Prostate gland (tissue), 2 donors: Measurements from ENCODE around the gene PIGV.

Source experiments
- POLR2A ChIP-seq: fragments of 450-650 bp; IDR thresholded peaks from one replicate; pipeline ENCODE4 v1.6.1; 2016; ENCODE audit warnings: antibody characterized with exemption, mild to moderate bottlenecking
- TF ChIP-seq, protein P1 (sequence below), 4 experiments: fragments of 200-600 bp in 2 of 4; fragments of 450-650 bp in 2 of 4; sonication (generic) in 2 of 4; IDR thresholded peaks; 1 replicate in 3 of 4; 2 replicates in 1 of 4; pipeline ENCODE4 v1.5.1; 2016 to 2019; ENCODE audit warnings: antibody characterized with exemption in 4 of 4, mild to moderate bottlenecking in 2 of 4, moderate library complexity in 2 of 4

DNA sequence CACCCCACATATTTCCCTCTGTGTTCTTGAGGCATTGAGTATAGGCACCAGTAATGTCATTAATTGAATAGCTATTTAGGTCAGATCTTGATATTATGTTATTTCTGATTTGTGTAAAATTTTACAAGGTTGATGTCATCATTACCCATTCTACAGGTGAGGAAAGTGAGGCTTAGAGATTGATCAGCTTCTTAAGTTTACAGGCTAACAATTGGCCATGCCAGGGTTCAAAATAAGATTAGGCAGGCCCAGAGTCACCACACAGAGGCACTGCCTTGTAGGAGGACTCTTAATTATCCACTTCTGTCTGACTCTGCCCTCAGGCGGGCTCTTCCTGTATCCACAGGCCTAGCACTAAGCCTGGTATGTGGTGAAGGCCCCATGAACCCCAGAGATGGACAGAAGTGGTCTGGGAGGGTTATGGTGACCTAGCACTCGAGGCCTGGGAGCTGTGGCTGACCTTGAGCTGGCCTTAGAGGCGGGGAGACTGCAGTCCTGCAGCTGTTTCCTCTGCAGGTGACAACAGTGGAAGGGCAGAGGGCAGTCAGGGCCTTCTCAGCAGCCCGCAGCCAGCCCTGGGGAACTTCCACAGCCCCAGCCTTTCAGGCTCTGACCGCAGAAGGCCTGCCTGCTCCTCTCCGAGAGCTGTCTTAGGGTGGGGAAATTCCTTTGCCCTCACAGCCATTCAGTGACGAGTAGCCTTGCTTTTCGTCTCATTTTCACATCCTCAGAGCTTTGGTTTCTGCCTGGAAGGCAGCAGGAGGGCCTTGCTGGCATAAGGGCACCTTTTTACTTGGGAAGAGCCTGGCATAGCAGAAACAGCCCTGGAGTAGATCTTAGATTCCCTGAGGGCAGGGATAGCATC is 51.0 kb downstream of the PIGV start:
- TF ChIP-seq, protein P1, sequence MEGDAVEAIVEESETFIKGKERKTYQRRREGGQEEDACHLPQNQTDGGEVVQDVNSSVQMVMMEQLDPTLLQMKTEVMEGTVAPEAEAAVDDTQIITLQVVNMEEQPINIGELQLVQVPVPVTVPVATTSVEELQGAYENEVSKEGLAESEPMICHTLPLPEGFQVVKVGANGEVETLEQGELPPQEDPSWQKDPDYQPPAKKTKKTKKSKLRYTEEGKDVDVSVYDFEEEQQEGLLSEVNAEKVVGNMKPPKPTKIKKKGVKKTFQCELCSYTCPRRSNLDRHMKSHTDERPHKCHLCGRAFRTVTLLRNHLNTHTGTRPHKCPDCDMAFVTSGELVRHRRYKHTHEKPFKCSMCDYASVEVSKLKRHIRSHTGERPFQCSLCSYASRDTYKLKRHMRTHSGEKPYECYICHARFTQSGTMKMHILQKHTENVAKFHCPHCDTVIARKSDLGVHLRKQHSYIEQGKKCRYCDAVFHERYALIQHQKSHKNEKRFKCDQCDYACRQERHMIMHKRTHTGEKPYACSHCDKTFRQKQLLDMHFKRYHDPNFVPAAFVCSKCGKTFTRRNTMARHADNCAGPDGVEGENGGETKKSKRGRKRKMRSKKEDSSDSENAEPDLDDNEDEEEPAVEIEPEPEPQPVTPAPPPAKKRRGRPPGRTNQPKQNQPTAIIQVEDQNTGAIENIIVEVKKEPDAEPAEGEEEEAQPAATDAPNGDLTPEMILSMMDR (IDR thresholded peaks at IDR 0.05): no peak
- no peak for TF ChIP-seq POLR2A
